NCI-H2029 treated with DMSO at 0.1 percent for 48 hours (cell line): ENCODE results near the gene HMHB1.

Source experiments
- DNase-seq: peaks from one replicate; lab custom pipeline; 2025; lab: John Stamatoyannopoulos, UW

The HMHB1 gene

DNA sequence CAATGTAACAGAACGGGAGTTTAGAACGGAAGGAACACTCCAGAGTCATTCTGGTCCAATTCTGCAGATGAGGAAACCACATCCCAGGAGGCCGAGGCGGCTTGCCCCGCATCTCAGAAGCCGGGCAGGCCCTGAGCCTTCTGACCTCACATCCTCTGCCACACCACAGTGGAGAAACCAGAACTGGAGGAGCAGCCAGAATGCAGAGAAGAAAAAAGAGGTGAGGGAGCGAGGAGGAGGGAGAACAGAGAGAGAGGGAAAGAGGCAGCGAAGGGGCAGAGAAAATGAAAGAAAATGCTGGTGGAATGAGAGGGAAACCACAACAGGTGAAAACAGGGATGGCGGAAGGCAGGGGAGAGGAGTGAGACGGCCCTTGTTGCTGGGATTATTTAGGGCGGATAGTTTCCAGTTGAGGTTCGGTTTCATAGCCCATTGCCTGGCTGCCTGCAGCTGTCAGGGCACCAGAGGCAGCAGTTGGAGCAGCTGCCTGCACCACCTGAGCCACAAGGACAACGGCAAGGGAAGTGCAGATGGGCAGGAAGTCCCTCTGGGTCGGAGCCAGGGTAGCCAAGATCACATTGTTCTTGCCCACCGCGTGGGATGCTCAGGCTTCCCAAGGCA lies at the start of gene HMHB1:
TSS of gene HMHB1 (plus strand) at position 77 of the 621 bp plus-strand sequence.
- no peak for DNase-seq

DNA sequence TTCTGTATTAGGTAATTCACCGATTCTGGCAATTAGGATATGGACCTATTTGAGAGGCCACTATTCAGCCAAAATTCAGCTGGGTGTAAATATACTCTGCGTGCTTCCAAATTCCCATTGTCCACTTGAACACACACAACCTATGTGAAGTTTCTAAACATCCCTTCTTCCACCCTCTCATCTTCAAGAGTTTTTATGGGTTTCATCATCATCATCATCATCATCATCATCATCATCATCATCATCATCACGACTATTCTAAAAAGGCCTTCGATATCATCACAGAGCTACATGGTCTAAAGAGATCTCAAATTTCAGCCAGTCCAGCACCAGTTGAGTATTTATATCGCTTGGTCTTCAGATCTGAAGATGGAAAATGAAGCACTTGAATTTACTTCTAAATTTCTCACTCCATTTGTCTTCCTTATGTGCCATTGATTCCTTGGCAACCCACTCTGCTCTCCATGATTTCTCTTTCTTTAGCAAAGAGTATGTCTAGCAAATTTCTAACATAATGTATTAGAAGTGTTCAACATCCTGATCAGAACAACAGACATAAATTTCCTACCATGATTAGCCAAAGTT lies 49.2 kb upstream of the HMHB1 start:
- DNase-seq, result no peak

DNA sequence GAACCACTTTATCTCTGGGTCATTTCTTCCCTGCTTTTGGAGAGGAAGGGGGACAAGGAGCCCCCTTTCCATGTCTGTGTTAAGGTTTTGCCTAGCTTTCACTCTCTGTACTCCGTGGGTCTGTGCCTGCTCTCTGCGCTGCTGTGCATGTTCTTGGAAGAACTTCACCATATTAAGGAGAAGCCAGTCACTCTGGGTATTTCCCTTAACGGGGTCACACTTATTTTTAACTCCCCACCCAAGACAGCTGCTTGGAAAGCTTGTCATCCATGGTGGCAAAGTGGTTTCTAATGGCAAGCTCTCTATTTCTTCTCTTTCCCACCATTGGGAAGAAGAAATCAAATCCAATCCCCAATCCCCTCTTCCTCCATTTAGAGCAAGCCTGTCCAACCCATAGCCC lies 44.8 kb upstream of the HMHB1 start:
- DNase-seq, result no peak

DNA sequence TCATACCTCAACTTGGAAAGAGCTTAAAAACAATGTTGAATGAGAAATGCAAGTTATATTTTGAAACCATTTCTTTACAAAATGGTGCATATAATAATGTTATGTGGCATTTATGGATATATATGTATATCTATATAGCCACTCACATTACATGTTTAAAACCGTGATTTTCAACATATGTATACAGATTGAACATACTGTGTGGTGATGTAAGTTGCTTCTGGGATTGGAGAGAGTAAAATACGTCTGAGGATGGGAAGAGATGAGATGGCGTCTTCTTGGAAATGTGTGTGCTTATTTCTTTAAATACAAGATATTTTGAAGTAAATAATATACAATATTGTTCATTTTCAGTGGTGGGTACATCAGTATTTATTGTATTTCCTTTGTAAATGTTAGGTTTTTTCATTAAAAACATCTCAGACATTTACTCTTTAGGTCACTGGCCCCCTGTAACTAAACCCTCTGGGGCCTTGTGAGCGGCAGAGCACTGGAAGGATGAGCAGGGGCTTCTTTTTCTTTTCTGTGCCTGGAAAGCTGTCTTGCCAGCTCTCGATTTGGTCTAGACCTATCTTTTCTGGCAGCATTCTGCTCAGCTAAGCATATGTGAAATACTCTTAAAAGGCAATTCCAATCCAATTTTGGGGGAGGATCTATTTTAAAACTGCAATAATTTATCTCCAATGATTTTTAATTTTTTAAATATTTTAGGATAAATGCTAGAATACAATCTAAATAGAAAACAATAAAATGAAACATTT lies 42.8 kb upstream of the HMHB1 start:
- no peak for DNase-seq

DNA sequence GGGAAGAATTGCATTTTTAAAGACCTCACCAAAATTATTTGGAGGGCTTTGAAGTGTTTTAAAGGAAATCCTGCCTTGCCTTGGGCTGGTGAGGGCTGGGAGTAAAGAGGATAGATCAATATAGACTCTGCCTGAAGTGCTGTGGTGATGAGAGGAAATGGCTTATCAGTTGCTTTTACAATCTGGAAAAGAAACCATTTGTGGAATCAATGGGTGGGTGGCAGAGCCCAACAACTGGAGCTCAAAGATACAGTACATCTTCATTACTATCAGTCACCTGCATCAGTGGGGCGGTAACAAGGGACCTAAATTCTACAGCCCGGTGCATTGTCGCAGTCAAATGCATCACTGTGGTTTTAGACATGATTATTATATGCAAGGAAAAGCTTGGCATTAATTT lies 41.5 kb upstream of the HMHB1 start:
- DNase-seq, result no peak

DNA sequence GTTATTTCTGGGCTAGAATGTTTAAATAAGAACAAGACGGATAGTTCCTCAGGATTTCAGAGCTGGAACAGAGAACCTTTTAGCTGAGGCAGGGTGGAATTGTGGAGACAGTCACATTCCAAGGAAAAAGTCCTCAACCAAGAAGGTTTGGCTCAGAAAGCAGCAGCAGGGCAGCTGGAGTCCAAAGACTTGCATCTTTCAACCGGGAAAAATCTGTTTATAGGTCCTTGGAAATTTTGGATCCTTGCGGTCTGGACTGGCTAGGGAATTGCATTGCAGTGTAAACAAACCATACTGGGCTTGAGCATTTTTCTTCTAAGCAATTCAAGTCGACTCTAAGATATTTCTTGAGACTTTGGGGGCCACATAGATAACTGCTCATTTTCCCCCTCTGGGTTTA lies 40.8 kb upstream of the HMHB1 start:
- DNase-seq, result no peak

DNA sequence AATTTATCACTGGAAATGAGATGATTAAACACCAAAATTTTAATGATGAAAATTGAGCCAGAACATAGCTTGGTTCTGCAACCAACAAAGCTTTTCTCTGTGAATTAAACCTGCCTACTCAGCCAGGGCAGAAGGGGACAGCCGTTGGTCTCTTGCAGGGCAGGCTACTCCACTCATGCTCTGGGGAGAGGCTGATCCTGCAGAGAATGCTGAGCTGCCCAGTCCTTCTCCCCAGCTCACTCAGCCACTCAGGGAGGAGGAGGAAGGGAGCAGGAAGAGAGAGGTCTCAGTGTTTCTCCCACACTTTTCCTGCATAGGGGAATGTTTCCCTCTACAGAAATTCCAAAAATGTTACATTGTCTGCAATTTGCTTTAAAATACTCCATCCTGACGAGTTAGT lies 40.4 kb upstream of the HMHB1 start:
- no peak for DNase-seq

DNA sequence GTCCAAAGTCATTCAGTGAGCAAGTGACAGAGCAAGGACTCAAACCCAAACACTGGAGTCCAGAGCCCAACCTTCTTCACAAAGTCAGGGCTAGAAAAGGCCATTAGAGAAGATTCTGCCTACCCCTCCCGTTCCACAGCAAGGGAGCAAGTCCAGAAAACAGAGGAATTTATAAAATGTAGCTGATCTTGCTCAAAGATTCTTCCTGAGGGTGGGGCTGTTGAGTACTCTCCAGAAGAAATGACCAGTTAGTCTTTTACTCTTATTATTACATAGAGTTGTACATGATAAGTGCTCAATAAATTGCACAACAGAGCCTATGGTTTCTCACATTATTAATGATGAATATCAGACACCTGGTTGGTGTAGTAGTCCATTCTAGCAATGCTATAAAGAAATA lies 39.3 kb upstream of the HMHB1 start:
- DNase-seq, result no peak

DNA sequence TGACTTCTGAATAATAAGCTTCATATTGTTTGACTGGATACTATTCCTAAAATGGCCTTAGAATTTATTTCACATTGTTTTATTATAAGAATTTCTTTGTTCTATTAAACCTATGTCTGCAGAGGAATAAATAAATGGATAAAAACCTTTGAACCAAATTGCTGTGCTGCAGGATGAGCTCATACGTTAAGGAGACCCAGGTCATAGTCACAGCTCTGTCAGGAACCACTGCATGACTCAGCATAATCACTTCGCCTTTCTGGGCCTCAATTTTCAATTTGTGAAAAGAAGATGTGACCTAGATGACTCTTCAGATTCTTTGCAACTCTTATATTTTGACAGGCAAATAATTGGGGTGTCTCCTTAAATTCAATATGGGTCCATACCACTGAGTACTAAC lies 36.7 kb upstream of the HMHB1 start:
- no peak for DNase-seq

DNA sequence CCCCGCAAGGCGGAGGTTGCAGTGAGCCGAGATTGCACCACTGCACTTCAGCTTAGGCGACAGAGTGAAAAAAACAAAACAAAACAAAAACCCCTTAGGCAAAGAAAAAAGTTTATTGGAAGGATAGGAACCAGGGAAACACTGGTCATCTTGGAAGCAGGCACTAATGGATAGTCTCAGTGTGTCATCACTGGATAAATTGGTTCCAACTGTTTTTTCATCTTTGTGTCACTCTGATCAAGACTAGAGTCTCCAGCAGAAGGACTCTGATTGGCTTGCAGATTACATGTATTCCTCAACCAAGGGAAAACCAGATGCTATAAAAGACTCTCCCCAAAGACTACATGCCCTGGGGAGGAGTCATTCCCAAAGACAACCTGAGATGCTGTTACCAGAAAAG lies 35.0 kb upstream of the HMHB1 start:
- DNase-seq, result no peak

DNA sequence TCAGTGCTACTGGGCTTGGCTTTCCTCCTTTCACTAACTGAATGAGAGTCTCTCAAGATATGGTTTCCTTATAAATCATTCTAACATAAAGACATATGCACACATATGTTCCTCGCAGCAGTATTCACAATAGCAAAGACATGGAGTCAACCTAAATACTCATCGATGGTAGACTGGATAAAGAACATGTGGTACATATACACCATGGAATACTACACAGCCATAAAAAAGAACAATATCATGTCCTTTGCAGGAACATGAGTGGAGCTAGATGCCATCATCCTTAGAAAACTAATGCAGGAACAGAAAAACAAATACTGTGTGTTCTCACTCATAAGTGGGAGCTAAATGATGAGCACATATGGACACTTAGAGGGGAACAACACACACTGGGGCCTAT lies 32.5 kb upstream of the HMHB1 start:
- DNase-seq, result no peak

DNA sequence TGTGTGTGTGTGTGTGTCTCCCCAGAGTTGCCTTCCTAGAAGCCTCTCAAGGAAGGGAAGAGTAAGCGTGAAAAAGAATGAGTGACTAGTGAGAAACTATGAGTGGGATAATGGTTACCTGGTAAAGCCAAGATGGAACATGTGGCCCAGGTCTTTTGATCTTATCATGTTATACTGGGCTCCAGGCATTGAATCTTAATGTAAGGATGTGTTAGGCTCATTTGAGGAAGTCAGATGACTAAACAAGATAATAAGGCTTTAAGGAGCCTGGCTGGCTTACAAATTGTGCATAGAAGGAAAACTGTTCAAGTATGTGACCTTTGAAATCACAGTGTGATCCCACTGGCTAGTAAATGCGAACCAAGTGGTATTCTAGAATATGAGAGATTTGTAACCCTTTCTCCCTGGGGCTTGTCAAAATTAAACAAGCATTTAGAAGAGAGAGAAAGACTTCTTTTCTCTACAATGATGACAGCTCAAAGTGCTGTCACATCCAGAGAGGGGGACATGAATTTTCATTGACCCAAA lies 29.9 kb upstream of the HMHB1 start:
- no peak for DNase-seq

DNA sequence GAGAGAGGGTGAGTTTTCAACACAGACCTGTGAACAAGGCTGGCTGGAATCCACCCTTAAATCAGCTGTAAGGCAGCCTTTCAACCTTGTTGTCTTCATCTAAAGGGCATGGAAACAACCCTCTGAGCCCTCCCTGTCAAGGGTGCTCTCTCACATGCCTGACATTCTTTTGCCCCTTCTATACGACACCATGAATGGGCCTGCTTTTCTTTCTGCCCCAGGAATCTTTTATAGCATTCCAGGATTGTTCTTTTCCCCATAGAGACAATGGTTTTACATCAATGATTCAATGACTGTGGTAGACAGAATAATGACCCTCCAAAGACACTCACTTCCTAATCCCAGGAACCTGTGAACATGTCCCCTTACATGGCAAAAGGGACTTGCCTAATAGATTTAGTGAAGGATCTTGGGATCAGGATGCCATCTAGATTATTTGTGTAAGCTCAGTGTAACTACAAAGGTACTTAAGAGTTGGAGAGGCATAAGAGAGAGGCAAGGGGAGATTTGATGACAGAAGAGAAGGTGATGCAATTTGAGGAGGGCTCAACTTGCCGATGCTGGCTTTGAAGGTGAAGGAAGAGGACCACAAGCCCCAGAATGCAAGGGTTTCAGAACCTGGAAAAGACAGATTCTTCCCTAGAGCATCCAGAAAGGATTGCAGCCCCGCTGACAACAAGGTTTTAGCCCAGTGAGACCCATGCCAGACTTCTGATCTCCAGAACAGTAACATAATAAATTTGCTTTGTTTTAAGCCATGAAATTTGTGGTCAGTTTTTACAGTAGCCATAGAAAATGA lies 29.2 kb upstream of the HMHB1 start:
- no peak for DNase-seq

DNA sequence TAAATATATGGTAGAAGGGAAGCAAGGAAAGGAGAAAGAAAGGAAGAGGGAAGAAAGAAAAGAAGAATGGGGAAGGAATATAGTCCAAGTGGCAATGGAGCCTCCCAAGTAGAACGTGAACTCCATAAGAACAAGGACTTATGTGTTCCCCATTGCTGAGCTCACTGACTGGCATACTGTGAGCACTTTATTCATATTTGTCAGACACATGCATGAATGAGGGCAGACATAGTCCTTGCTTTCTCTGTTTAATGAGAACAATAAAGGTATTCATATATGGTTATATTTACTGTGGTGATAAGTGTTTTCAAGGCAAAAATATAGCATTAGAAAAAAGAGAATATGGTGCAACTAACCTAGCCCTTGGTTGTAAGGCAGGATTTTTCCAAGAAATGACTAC lies 23.6 kb upstream of the HMHB1 start:
- DNase-seq, result no peak

DNA sequence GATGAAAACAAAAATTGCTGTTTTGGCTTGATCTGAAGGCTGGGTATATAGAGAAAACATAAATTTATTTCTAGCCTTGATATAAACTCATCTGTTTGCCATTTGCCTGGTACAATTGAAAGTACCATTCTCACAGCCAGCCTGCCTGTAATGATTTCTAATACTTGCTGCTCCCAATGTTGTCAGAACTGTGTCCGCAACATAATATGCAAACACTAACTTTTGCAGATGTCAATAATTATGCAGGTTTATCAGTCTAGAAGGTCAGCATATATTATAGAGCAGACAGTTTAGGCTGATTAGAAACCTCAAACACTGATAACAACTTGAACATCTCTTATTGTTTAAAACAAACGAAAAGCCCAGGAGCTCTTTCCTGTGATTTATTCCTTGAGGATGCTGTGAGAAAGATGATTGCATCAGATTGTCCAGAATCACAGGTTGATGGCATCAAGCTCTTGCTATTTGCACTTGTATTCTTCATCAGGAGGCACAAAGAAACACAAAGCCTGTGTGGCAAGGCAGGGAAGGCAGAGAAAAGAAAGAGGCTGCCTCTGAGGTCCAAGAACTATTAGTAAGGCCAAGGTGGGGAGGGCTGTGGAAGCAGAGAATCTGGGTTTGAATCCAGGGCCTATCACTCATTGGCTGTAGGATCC lies 21.4 kb upstream of the HMHB1 start:
- no peak for DNase-seq

DNA sequence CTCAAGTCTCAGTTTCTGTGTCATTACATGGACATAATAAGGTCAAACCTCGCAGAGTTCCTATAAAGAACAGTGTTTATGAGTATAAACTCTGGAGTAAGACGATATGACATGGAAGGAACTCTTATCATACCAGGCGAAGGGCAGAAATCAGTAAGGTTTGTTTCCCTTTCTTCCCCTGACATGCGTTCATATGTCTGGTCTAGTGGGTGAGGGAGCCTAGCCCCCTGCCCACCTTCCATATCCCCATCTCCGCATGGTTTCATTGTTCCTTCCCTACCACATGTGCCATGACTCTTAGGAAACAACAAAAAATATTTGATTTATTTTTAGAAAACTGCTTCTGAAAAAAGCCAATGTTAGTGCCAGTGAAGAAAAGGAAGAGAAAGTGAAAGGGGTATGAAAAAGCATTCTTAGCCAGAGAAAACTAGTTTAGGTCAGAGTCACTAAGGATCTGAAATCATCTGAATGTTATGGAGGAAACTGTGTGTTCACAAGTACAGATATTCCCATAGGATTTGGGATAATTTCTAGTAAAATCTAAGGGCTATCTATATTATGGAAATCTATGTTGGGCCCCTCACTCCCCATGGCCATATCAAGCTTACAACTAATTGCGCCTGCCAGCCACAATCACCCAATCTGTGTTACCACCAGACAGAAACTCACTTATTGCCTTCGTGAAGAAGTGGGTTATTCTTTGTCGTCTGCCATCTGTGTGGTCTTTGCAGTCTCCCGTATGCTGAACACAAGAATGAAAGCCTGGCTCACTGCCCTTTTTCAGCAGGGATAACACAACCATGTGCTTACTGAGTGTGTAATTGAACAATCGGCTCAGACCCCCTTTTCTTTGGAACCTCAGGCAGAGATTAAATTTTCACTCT lies 19.9 kb upstream of the HMHB1 start:
- DNase-seq, result no peak

DNA sequence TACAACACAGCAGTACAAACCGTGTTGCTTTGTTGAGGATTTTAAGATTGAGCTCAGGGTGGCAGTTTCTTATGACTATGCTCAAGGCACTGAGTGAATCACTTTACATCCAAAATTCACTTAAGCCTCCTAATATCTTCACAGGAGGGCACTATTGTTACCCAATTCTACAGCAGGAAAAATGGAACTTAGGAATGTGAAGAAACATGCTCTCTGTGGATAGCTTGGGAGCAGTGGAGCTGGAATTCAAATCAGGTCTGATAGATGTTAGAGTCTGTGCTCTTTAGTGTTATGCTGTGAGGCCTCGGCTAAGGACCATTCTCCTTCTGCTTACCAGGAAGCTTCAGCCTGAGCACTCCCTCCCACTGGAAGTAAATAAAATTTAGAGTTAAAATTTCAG lies 18.7 kb upstream of the HMHB1 start:
- DNase-seq, result no peak

DNA sequence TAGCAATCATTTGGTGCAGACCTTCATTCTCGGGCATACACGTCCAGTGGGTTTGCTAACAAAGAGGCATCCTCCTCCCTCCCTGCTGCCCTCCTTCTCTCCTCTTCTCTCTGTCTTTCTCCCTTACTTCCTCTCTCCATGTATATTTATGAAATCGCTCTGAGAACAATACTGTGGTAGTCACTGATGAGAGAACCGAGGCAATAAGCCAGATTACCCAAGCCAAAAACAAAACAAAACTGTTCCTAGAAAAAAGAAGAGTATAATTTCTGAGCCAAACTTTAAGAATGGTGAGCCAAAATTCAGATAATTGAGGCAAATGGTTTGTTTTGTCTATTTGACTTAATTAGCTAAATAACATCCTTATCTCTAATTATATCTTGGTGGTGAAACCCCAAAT lies 15.8 kb upstream of the HMHB1 start:
- DNase-seq, result no peak

DNA sequence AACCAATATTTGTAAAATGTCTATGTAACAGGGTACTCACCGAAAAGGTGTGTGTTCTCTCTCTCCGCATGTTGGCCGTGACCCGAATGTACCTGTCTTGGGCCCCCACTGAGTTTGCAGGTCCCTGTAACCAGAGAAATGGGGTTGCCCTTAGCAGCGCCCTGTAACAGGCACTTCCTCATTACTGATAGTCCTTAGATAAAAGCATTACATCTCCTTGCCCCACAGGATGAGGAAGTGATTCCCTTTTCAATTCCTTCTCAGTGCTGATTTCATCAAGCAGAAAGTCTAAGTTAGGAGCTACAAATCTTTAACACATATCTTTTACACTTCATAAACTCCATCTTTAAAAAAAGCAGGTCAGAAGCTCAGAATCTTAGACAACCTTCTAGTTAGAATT lies 15.2 kb upstream of the HMHB1 start:
- DNase-seq, result no peak

DNA sequence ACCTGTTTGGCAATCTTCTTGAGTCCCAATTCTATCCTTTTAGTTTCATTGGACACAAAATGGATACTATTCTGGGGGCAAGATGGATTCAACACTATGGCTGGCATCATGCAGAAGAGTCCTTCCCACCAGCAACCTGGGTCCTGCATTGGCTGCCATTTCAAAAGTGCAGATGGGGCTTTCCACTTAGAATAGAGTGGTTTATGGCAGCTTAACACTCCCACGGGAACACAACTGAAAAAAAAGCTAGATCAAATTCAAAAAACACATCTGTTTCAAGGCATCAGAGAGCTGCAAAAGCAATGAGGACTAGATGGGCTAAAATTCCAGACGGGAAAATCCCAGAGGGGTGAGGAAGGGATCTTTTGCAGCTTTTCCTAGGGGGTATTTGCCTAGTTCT lies 11.2 kb upstream of the HMHB1 start:
- DNase-seq, result no peak
